ENCODE measurements around the gene HS6ST1.
"Not testable (repeated sequence)": the region's sequence is repeated elsewhere in the genome, so short reads cannot be mapped to it uniquely, and the experiment has no call there.

HS6ST1 gene

GRCh38 chr2:128267197-128267596 is 51.5 kb downstream of the HS6ST1 start:
- not testable (repeated sequence) for FAIRE-seq

- not testable (repeated sequence) for FAIRE-seq
These were observed 52.2 kb downstream of the HS6ST1 start for GRCh38 chr2:128266463-128266862.

- not testable (repeated sequence) for FAIRE-seq
These were observed 53.1 kb downstream of the HS6ST1 start for GRCh38 chr2:128265608-128265993.

- no peak for FAIRE-seq
These were observed 53.6 kb downstream of the HS6ST1 start for GRCh38 chr2:128264881-128265607.

GRCh38 chr2:128263902-128264331 is 54.8 kb downstream of the HS6ST1 start:
- no peak for FAIRE-seq

GRCh38 chr2:128262315-128263253 is 56.1 kb downstream of the HS6ST1 start:
- no peak for FAIRE-seq

GRCh38 chr2:128261245-128262128 is 57.2 kb downstream of the HS6ST1 start:
- FAIRE-seq: no peak

GRCh38 chr2:128260239-128261138 is 58.2 kb downstream of the HS6ST1 start:
- FAIRE-seq: no peak

- FAIRE-seq: no peak
These were observed 59.1 kb downstream of the HS6ST1 start for GRCh38 chr2:128259585-128259984.

GRCh38 chr2:128258218-128258617 is 60.5 kb downstream of the HS6ST1 start:
- FAIRE-seq: no peak

- FAIRE-seq: no peak
These were observed 66.2 kb downstream of the HS6ST1 start for GRCh38 chr2:128252501-128252900.

GRCh38 chr2:128252086-128252485 is 66.6 kb downstream of the HS6ST1 start:
- FAIRE-seq: not testable (repeated sequence)

GRCh38 chr2:128250229-128251025 is 68.2 kb downstream of the HS6ST1 start:
- FAIRE-seq: no peak

GRCh38 chr2:128249555-128249954 is 69.1 kb downstream of the HS6ST1 start:
- no peak for FAIRE-seq

GRCh38 chr2:128245813-128246212 is 72.9 kb downstream of the HS6ST1 start:
- no peak for FAIRE-seq

- FAIRE-seq: no peak
These were observed 76.8 kb downstream of the HS6ST1 start for GRCh38 chr2:128241896-128242295.

GRCh38 chr2:128237911-128238697 is 80.6 kb downstream of the HS6ST1 start:
- FAIRE-seq: no peak

- FAIRE-seq: no peak
These were observed 81.6 kb downstream of the HS6ST1 start for GRCh38 chr2:128237081-128237534.

GRCh38 chr2:128236491-128237035 is 82.1 kb downstream of the HS6ST1 start:
- FAIRE-seq: no peak
